Kidney (tissue), 14 donors: ENCODE results near the gene CMIP. TPM values are rescaled to one million over a fixed set of nuclear protein-coding genes. Genes with fewer than 3 reads are reported as not detected.

Experiments
- DNase-seq, 5 donors: peaks; one replicate each; pipeline ENCODE4 v3.0.0-alpha.2; 2013 to 2020
- FAIRE-seq: peaks from 2 replicates; lab custom pipeline; 2012; peaks lifted over from hg19 to GRCh38; lab: Jason Lieb, UNC
- H3K27ac ChIP-seq, 2 donors: one replicate each; pipeline ENCODE4 v1.7.0; 2013; ENCODE audit warnings: low read depth in 2 of 2, low read length in 2 of 2, inconsistent platforms in 1 of 2
- H3K27me3 ChIP-seq: one replicate; pipeline ENCODE4 v1.7.1; 2013; ENCODE audit warnings: low read length, inconsistent platforms; ENCODE audit not compliant: control insufficient read depth, insufficient read depth
- H3K36me3 ChIP-seq, 3 donors: one replicate each; pipeline versions ENCODE4 v1.7.0 to v1.7.1; 2013; ENCODE audit warnings: low read length in 3 of 3, control low read depth in 1 of 3, inconsistent platforms in 1 of 3; ENCODE audit not compliant: insufficient read depth in 3 of 3, control insufficient read depth in 2 of 3
- H3K4me1 ChIP-seq, 3 donors: one replicate each; pipeline versions ENCODE4 v1.7.0 to v1.7.1; 2013; ENCODE audit warnings: low read length in 3 of 3, inconsistent platforms in 1 of 3, low read depth in 1 of 3; ENCODE audit not compliant: control insufficient read depth in 2 of 3, insufficient read depth in 2 of 3
- H3K4me3 ChIP-seq, 3 donors: one replicate each; pipeline versions ENCODE4 v1.7.0 to v1.8.1; 2013; ENCODE audit warnings: low read length in 3 of 3, control low read depth in 1 of 3, inconsistent platforms in 1 of 3
- H3K9ac ChIP-seq, 3 donors: one replicate each; pipeline versions ENCODE4 v1.7.0 to v1.7.1; 2013; ENCODE audit warnings: low read length in 3 of 3, control low read depth in 1 of 3, inconsistent platforms in 1 of 3
- H3K9me3 ChIP-seq, 3 donors: one replicate each; pipeline versions ENCODE4 v1.7.0 to v1.7.1; 2013; ENCODE audit warnings: low read length in 3 of 3, control low read depth in 1 of 3, inconsistent platforms in 1 of 3; ENCODE audit not compliant: control insufficient read depth in 2 of 3, insufficient read depth in 1 of 3
- CTCF ChIP-seq: IDR thresholded peaks from 3 replicates; pipeline ENCODE4 v1.5.1; 2012; ENCODE audit warnings: mild to moderate bottlenecking, moderate library complexity, borderline replicate concordance; ENCODE audit not compliant: insufficient read depth; ENCODE audit errors: extremely low read depth
- intact Hi-C: fragments of 100-400 bp; cut with DNase I; formaldehyde crosslinking; loops from one replicate; pipeline ENCODE4 v1.11.1; 2022
- polyA plus RNA-seq: library from polyadenylated mRNA; stranded (reverse); fragments of 350-450 nt; fragmentation: Illumina TruSeq; extraction: RNeasy Lipid Tissue Mini Kit (QIAGEN cat#74804); gene quantifications from one replicate; pipeline ENCODE4 v1.2.3, GENCODE V29; 2014; ENCODE audit warnings: low read depth, low replicate concordance; ENCODE audit not compliant: insufficient read depth
- total RNA-seq: library from RNA; stranded (reverse); fragmentation: NEBNext Ultra II Directional; extraction: Animal tissue kit (Norgen Biotek cat#: 25700); gene quantifications from one replicate; pipeline ENCODE4 v1.2.1, GENCODE V29; 2021
- donor health status: control.
- donor health status: control.
- donor health status: control.
- donor health status: control.
- donor health status: control.
- donor health status: DM: yes; HTN: yes; CAD: no.
- donor health status: Normal renal cell carcinoma (clear cell type).

Gene CMIP
- total and polyA plus RNA-seq, 2 donors from 2014 or later: 16.6 to 65.7 TPM

- Histone ChIP-seq H3K4me1 (peaks cover 0 to 23% (median 12%) of the 10 kb centered on the region in 3 donors), H3K9me3 (no peaks in the 10 kb centered on the region), H3K9ac (peak overlapping the region in 2 of 3 donors; percentile 57 to 69), H3K36me3 (no peaks in the 10 kb centered on the region), H3K27me3 (no peaks in the 10 kb centered on the region), H3K27ac (peak overlapping the region; percentile 81 to 86), H3K4me3 (peak overlapping the region in 2 of 3 donors; percentile 2 to 57)
- no peak for TF ChIP-seq CTCF
- DNase-seq (peak in 4 of 5 donors; percentile 31 to 87 (median 68)), FAIRE-seq (no peak)
- intact Hi-C loops: no loop called here
Measured at GRCh38 chr16:81443688-81444447, 740 bp upstream of the CMIP start.

DNA sequence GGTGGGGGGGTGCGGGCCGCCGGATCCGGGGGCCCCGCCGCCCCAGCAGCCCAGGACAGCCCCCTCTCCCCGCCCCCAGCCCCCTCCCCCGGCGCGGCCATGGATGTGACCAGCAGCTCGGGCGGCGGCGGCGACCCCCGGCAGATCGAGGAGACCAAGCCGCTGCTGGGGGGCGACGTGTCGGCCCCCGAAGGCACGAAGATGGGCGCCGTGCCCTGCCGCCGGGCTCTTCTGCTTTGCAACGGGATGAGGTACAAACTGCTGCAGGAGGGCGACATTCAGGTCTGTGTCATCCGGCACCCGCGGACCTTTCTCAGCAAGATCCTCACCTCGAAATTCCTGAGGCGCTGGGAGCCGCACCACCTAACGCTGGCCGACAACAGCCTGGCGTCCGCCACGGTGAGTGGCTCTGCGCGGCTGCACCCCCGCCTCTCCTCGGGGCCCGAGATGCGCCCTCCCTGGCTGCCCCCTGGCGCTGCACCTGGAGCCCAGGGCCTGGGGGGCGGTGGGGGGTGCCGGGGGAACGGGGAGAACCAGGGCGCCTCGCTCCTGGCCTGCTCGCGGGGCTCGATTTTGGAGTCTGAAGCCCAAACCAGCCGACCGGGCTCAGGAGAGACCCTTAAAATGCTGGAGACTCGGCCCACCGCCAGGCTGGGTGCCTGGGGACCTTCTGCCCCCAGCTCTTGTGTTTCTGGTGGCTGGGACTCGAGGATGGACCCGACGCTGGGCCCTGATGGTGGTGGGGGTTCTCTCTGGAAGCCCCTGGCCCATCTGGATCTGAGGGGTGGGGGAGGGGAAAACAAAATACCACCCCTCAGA is 744 bp downstream of the CMIP start:
- DNase-seq (peak; percentile 47 to 87 (median 73)), FAIRE-seq (no peak)
- Histone ChIP-seq H3K27me3 (no peaks in the 10 kb centered on the region), H3K36me3 (no peaks in the 10 kb centered on the region), H3K4me1 (peaks cover 0 to 38% (median 20%) of the 10 kb centered on the region in 3 donors), H3K4me3 (peak overlapping the region; percentile 72 to 78 (median 78)), H3K9ac (peak overlapping the region; percentile 38 to 95 (median 75)), H3K27ac (peak overlapping the region; percentile 85 to 97), H3K9me3 (no peaks in the 10 kb centered on the region)
- TF ChIP-seq CTCF: no peak
- intact Hi-C loops: no loop called here

- H3K9ac ChIP-seq: peak overlapping the region; percentile 56 to 95 (median 75)
- FAIRE-seq: no peak
- H3K4me1 ChIP-seq: peaks cover 0 to 39% (median 28%) of the 10 kb centered on the region in 3 donors
Measured at GRCh38 chr16:81445966-81446906, 1.6 kb downstream of the CMIP start.

More at GRCh38 chr16:81445966-81446906, 1.6 kb downstream of the CMIP start:
- no peaks in the 10 kb centered on the region for H3K9me3 ChIP-seq
- peak in 4 of 5 donors; percentile 41 to 76 (median 68) for DNase-seq
- intact Hi-C loops: no loop called here
- no peak for TF ChIP-seq CTCF
- H3K27me3 ChIP-seq: no peaks in the 10 kb centered on the region
- no peaks in the 10 kb centered on the region for H3K36me3 ChIP-seq
- H3K4me3 ChIP-seq: peak overlapping the region; percentile 68 to 78 (median 72)
- H3K27ac ChIP-seq: peak overlapping the region; percentile 85 to 97
